PFSK-1 (cell line): ENCODE data around the gene GOLGA8Q. TPM values are rescaled to one million over a fixed set of nuclear protein-coding genes. Genes with fewer than 3 reads are reported as not detected.
"Not testable (repeated sequence)": the region's sequence is repeated elsewhere in the genome, so short reads cannot be mapped to it uniquely, and the experiment has no call there.

Source experiments
- FOXP2 ChIP-seq: optimal IDR thresholded peaks from 2 replicates; pipeline ENCODE3; 2011; ENCODE audit warnings: borderline replicate concordance, control low read depth, inconsistent platforms; ENCODE audit not compliant: insufficient read depth; ENCODE audit errors: extremely low read length, extremely low read depth
- REST ChIP-seq, 2 experiments: IDR thresholded peaks; 2 replicates each; pipeline versions ENCODE4 v1.6.1 to v1.8.0; 2011 to 2012; ENCODE audit warnings: low read depth in 2 of 2, low read length in 2 of 2, control low read depth in 1 of 2, inconsistent platforms in 1 of 2, mild to moderate bottlenecking in 1 of 2, moderate library complexity in 1 of 2; ENCODE audit not compliant: insufficient read depth in 1 of 2
- SIN3A ChIP-seq: IDR thresholded peaks from 2 replicates; pipeline ENCODE4 v1.6.1; 2012; ENCODE audit warnings: mild to moderate bottlenecking, low read length, moderate library complexity, borderline replicate concordance; ENCODE audit not compliant: insufficient read depth
- polyA plus RNA-seq: library from polyadenylated mRNA; unstranded; fragments of >200 nt; gene quantifications from one replicate; pipeline ENCODE4 v1.2.1, GENCODE V29; 2012; ENCODE audit warnings: low read depth, missing spikeins; ENCODE audit not compliant: insufficient read length

GOLGA8Q gene
- not detected for polyA plus RNA-seq

GRCh38 chr15:30551750-30552149 is at the start of gene GOLGA8Q:
Gene GOLGA8Q (plus strand): TSS chr15:30552050. CDS start chr15:30552078, 28 bp downstream.
- not testable (repeated sequence) for TF ChIP-seq REST (IDR thresholded peaks at IDR 0.05; ENCODE audit: insufficient read depth in 1 of 2, low read depth in 2 of 2, low read length in 2 of 2); FOXP2; SIN3A

- not testable (repeated sequence) for TF ChIP-seq SIN3A; FOXP2; REST (IDR thresholded peaks at IDR 0.05; ENCODE audit: insufficient read depth in 1 of 2, low read depth in 2 of 2, low read length in 2 of 2)
Observed at GRCh38 chr15:30603796-30604195, 51.9 kb downstream of the GOLGA8Q start, which contains the start of gene GOLGA8H. Gene GOLGA8H (plus strand): TSS chr15:30604028. CDS start chr15:30604126, 98 bp downstream.
